UCSD-AML1 (cell line): ENCODE measurements around the gene CDC34.

Source experiments
- DNase-seq: peaks from one replicate; lab custom pipeline; 2025; ENCODE audit not compliant: unreplicated experiment; lab: John Stamatoyannopoulos, UW

CDC34 gene, protein sequence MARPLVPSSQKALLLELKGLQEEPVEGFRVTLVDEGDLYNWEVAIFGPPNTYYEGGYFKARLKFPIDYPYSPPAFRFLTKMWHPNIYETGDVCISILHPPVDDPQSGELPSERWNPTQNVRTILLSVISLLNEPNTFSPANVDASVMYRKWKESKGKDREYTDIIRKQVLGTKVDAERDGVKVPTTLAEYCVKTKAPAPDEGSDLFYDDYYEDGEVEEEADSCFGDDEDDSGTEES

GRCh38 chr19:531753-532560, at the start of gene CDC34:
CDC34 (plus strand) TSS chr19:531760; CDS start chr19:531932, 172 bp downstream.
- DNase-seq = no peak

- peak; percentile 21 for DNase-seq
These were observed 49.1 kb upstream of the CDC34 start for GRCh38 chr19:482186-483041.

GRCh38 chr19:483332-484072, 48.1 kb upstream of the CDC34 start:
- no peak for DNase-seq

GRCh38 chr19:484494-484893, 47.1 kb upstream of the CDC34 start:
- DNase-seq = no peak

- DNase-seq = no peak
These were observed 46.5 kb upstream of the CDC34 start for GRCh38 chr19:485077-485476.

GRCh38 chr19:485583-486236, 45.9 kb upstream of the CDC34 start:
- no peak for DNase-seq

GRCh38 chr19:488505-489417, 42.8 kb upstream of the CDC34 start:
- DNase-seq = peak; percentile 96

DNA sequence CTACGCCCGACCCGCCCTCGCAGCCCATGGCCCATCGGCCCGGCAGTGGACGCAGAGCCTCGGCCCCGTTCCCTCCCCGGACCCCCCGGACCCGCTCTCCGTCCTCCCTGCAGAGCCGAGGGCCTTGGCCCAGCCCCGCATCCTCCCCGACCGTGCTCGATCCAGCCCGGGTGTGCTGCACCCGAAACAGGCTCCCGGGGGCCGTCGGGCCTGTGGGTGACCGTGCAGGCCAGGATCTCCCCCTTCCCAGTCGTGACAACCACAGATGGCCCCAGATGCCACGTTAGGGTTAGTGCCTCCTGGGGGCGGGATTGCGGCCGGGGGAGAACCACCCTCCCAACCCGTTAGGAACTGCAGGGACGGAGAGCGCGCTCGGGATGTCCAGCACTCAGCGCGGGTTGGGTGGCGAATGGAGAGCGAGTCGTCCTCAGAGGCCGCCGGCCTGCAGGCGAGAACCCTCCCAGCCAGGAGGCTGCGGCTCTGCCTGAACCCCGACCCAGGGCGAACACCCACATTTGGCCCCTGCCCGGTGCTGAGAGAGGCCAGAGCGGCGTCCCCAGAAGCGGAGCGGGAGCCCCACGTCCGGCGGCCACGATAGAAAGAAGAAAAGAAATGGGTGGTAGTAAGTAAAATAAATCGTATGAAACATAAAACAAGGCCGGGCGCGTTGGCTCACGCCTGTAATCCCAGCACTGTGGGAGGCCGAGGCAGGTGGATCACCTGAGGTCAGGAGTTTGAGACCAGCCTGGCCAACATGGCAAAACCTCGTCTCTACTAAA, 42.0 kb upstream of the CDC34 start:
- DNase-seq = no peak

- peak; percentile 30 for DNase-seq
These were observed 40.3 kb upstream of the CDC34 start for GRCh38 chr19:491146-491741.

DNA sequence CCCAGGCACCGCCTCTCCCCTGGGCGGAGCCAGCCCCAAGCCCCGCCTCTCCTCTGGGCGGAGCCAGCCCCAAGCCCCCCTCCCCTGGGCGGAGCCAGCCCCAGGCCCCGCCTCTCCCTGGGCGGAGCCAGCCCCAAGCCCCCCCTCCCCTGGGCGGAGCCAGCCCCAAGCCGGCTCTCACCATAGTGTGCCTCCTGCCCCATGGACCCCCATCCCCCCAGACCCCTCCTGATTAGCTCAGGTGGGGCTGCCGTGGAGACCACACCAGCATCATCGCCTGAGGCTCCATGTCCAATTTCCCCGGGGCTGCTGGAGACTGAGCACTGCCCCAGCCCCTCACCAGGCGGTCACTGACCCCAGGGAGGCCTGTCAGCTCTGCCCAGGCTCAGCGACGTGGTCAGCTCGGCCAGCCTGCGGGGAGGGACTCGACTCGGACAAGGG, 39.4 kb upstream of the CDC34 start:
- DNase-seq = peak; percentile 28

- no peak for DNase-seq
These were observed 38.0 kb upstream of the CDC34 start for GRCh38 chr19:493391-494170.

DNA sequence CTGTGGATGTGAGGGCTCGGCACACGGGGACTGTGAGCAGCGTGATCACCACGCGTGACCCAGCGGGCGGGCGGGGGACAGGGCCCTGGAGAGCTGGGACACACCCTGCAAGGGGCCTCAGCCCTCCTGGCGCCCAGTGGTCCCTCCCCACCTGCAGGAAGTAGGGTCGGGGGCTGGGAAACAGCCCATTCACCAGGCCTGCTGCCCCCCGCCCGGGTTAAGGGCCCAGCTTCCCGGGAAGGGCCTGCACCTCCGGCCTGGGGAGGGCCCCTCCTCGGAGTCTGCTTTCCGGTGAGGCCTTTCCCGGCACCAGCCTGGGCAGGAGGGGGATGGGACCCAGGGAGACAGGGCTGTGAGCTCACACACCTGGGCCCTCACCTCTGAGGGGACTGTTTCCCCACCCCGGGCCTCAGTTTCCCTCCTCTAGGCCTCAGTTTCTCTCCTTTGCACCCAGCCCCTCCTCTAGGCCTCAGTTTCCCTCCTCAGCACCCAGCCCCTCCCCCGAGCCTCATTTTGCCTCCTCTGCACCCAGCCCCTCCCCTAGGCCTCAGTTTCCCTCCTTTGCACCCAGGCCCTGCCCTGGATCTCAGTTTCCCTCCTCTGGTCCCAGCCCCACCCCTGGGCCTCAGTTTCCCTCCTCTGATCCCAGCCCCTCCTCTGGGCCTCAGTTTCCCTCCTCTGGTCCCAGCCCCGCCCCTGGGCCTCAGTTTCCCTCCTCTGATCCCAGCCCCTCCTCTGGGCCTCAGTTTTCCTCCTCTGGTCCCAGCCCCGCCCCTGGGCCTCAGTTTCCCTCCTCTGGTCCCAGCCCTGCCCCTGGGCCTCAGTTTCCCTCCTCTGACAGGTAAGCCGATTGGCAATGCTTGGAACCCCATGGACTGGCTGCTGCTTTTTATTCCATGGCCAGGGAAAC, 37.1 kb upstream of the CDC34 start:
- DNase-seq = no peak

- DNase-seq = no peak
These were observed 36.5 kb upstream of the CDC34 start for GRCh38 chr19:495081-495401.

DNA sequence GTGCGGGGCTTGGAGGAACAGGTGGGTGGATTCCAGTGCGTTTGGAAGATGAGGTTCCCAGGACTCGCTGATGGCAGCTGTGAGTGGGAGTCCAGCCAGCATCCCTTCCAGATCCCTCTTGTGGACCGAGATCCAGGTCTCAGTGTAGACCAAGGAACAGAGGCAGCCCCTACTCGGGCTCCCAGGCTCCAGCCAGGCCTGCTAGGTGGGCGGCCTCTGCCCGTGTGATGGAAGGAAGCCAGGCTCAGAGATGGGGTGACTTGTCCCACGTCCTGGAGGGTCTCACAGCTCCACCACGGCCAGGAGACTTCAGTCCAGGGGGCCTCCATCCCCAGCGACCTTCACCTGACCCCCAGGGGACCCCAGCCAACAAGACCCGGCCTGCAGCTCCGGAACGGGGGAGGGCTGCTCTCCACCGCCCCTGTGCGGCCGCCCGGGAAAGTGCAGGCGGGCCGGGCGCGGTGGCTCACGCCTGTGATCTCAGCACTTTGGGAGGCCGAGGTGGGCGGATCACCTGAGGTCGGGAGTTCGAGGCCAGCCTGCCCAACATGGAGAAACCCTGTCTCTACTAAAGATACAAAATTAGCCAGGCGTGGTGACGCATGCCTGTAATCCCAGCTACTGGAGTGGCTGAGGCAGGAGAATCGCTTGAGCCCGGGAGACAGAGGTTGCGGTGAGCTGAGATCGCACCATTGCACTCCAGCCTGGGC, 36.0 kb upstream of the CDC34 start:
- DNase-seq = peak; percentile 58

GRCh38 chr19:496112-496665, 35.4 kb upstream of the CDC34 start, which contains the start of gene MADCAM1:
MADCAM1 (plus strand) TSS chr19:496486; CDS start chr19:496500, 14 bp downstream.
- no peak for DNase-seq
